ENCODE data around the gene IRGQ.

DNA sequence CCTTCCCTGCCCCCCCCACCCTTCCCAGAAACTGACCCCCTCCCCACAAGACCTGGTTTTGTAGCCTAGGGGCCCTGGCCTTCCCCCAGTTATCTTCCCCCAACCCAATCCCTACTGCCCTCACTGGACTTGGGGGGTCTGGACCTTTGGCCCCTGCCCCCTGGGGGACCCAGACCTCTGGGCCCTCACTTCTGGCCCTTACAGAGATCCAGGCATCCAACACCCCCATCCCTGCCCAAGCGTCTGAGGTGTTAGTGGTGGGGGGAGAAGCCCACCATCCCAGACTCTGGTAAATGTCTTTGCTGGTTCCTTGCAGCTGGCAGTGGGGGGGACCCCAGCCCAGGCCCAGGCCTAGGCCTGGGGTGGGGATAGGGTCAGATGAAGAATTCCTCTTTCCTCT is 27.0 kb upstream of the IRGQ start:
- TF ChIP-seq GATA2 (IDR thresholded peaks at IDR 0.05; ENCODE audit: low read depth, low read length), result no peak
- no peak for TF ChIP-seq GATA3 (IDR thresholded peaks at IDR 0.05; ENCODE audit: low read depth, low read length)

Measured in SH-SY5Y (cell line).